NK-92 (cell line): ENCODE data around the gene SLC6A18.
"Not testable (repeated sequence)": the region's sequence is repeated elsewhere in the genome, so short reads cannot be mapped to it uniquely, and the experiment has no call there.

ENCODE experiments used
- DNase-seq: peaks from one replicate; lab custom pipeline; 2025; ENCODE audit not compliant: unreplicated experiment; lab: John Stamatoyannopoulos, UW

SLC6A18 gene

GRCh38 chr5:1215320-1216096, 9.7 kb upstream of the SLC6A18 start:
- DNase-seq: no peak

GRCh38 chr5:1216211-1216917, 8.8 kb upstream of the SLC6A18 start:
- no peak for DNase-seq

GRCh38 chr5:1216918-1217295, 8.3 kb upstream of the SLC6A18 start:
- DNase-seq: no peak

- DNase-seq: no peak
Observed at GRCh38 chr5:1217596-1218206, 7.5 kb upstream of the SLC6A18 start.

- DNase-seq: no peak
Observed at GRCh38 chr5:1218351-1219080, 6.7 kb upstream of the SLC6A18 start.

- DNase-seq: no peak
Observed at GRCh38 chr5:1219098-1219767, 5.9 kb upstream of the SLC6A18 start.

GRCh38 chr5:1219768-1220100, 5.4 kb upstream of the SLC6A18 start:
- no peak for DNase-seq

GRCh38 chr5:1220351-1220750, 4.8 kb upstream of the SLC6A18 start:
- DNase-seq: no peak

- no peak for DNase-seq
Observed at GRCh38 chr5:1220831-1221230, 4.3 kb upstream of the SLC6A18 start.

GRCh38 chr5:1221721-1222120, 3.5 kb upstream of the SLC6A18 start:
- no peak for DNase-seq

GRCh38 chr5:1222147-1222546, 3.0 kb upstream of the SLC6A18 start:
- DNase-seq: no peak

- DNase-seq: no peak
Observed at GRCh38 chr5:1222621-1223277, 2.4 kb upstream of the SLC6A18 start.

- no peak for DNase-seq
Observed at GRCh38 chr5:1223278-1223670, 1.9 kb upstream of the SLC6A18 start.

- DNase-seq: no peak
Observed at GRCh38 chr5:1224631-1225030, 550 bp upstream of the SLC6A18 start.

- no peak for DNase-seq
Observed at GRCh38 chr5:1226231-1226630, 1.1 kb downstream of the SLC6A18 start.

GRCh38 chr5:1226839-1227581, 1.8 kb downstream of the SLC6A18 start:
- no peak for DNase-seq

GRCh38 chr5:1227667-1228066, 2.5 kb downstream of the SLC6A18 start:
- no peak for DNase-seq

- DNase-seq: no peak
Observed at GRCh38 chr5:1228120-1228519, 2.9 kb downstream of the SLC6A18 start.

GRCh38 chr5:1229023-1229422, 3.8 kb downstream of the SLC6A18 start:
- not testable (repeated sequence) for DNase-seq

GRCh38 chr5:1229822-1230221, 4.6 kb downstream of the SLC6A18 start:
- no peak for DNase-seq
